WERI-Rb-1 (cell line): ENCODE data around the gene ZNF573.

ENCODE experiments used
- DNase-seq: peaks from one replicate; pipeline ENCODE4 v3.0.0-alpha.2; 2020
- H3K27ac ChIP-seq: fragments of 250-450 bp; sonication (Bioruptor Pico); 2 replicates; pipeline ENCODE4 v1.5.1; 2020; ENCODE audit warnings: mild to moderate bottlenecking, moderate library complexity
- H3K27me3 ChIP-seq: fragments of 250-450 bp; sonication (Bioruptor Pico); 2 replicates; pipeline ENCODE4 v1.5.1; 2021; ENCODE audit warnings: mild to moderate bottlenecking, low read depth, moderate library complexity; ENCODE audit not compliant: insufficient read depth, severe bottlenecking
- H3K36me3 ChIP-seq: fragments of 250-450 bp; sonication (Bioruptor Pico); 2 replicates; pipeline ENCODE4 v1.5.1; 2020; ENCODE audit warnings: mild to moderate bottlenecking, moderate library complexity
- H3K4me3 ChIP-seq: 2 replicates; pipeline ENCODE4 v1.5.1; 2011; ENCODE audit warnings: low read depth, mild to moderate bottlenecking, control low read depth, low read length
- H3K9me3 ChIP-seq: fragments of 250-450 bp; sonication (Bioruptor Pico); 2 replicates; pipeline ENCODE4 v1.5.1; 2021; ENCODE audit warnings: mild to moderate bottlenecking, moderate library complexity; ENCODE audit not compliant: severe bottlenecking
- TF ChIP-seq, protein P1 (sequence below): IDR thresholded peaks from 2 replicates; pipeline ENCODE4 v1.5.1; 2011; ENCODE audit warnings: low read depth, mild to moderate bottlenecking, control low read depth, inconsistent platforms, low read length

The ZNF573 gene

GRCh38 chr19:37706052-37706605 lies 73.3 kb downstream of the ZNF573 start:
- Histone ChIP-seq H3K4me3 (no peak overlapping the region), H3K9me3 (no peaks in the 10 kb centered on the region), H3K36me3 (peaks cover 32% of the 10 kb centered on the region), H3K27me3 (no peaks in the 10 kb centered on the region), H3K27ac (no peak overlapping the region)
- TF ChIP-seq, protein P1, sequence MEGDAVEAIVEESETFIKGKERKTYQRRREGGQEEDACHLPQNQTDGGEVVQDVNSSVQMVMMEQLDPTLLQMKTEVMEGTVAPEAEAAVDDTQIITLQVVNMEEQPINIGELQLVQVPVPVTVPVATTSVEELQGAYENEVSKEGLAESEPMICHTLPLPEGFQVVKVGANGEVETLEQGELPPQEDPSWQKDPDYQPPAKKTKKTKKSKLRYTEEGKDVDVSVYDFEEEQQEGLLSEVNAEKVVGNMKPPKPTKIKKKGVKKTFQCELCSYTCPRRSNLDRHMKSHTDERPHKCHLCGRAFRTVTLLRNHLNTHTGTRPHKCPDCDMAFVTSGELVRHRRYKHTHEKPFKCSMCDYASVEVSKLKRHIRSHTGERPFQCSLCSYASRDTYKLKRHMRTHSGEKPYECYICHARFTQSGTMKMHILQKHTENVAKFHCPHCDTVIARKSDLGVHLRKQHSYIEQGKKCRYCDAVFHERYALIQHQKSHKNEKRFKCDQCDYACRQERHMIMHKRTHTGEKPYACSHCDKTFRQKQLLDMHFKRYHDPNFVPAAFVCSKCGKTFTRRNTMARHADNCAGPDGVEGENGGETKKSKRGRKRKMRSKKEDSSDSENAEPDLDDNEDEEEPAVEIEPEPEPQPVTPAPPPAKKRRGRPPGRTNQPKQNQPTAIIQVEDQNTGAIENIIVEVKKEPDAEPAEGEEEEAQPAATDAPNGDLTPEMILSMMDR = no peak
- no peak for DNase-seq

- Histone ChIP-seq H3K27me3 (no peaks in the 10 kb centered on the region), H3K4me3 (no peak overlapping the region), H3K27ac (no peak overlapping the region), H3K9me3 (no peaks in the 10 kb centered on the region), H3K36me3 (peaks cover 37% of the 10 kb centered on the region)
- TF ChIP-seq, protein P1 = no peak
- no peak for DNase-seq
Measured at GRCh38 chr19:37699057-37699456, 80.3 kb downstream of the ZNF573 start.

GRCh38 chr19:37698216-37698615 lies 81.2 kb downstream of the ZNF573 start:
- DNase-seq = no peak
- Histone ChIP-seq H3K4me3 (no peak overlapping the region), H3K27me3 (no peaks in the 10 kb centered on the region), H3K27ac (no peak overlapping the region), H3K36me3 (peaks cover 37% of the 10 kb centered on the region), H3K9me3 (no peaks in the 10 kb centered on the region)
- TF ChIP-seq, protein P1 = no peak

GRCh38 chr19:37695144-37695899 lies 84.1 kb downstream of the ZNF573 start:
- H3K4me3 ChIP-seq = no peak overlapping the region
- H3K27me3 ChIP-seq = no peaks in the 10 kb centered on the region
- no peak overlapping the region for H3K27ac ChIP-seq
- no peak for DNase-seq
- TF ChIP-seq, protein P1 = no peak
- H3K9me3 ChIP-seq = no peaks in the 10 kb centered on the region
- peaks cover 31% of the 10 kb centered on the region for H3K36me3 ChIP-seq

- Histone ChIP-seq H3K9me3 (no peaks in the 10 kb centered on the region), H3K36me3 (peaks cover 10% of the 10 kb centered on the region), H3K27ac (no peak overlapping the region), H3K27me3 (no peaks in the 10 kb centered on the region), H3K4me3 (no peak overlapping the region)
- no peak for DNase-seq
- TF ChIP-seq, protein P1 = no peak
Measured at GRCh38 chr19:37692956-37693620, 86.3 kb downstream of the ZNF573 start.
